CD8-positive, alpha-beta memory T cell (primary cell): ENCODE data around the gene ARMC2. TPM values are rescaled to one million over a fixed set of nuclear protein-coding genes. Genes with fewer than 3 reads are reported as not detected.
"Not testable (repeated sequence)": the region's sequence is repeated elsewhere in the genome, so short reads cannot be mapped to it uniquely, and the experiment has no call there.

Experiments
- CTCF ChIA-PET: fragments of 350-600 bp; sonication (Branson Sonifier 250); formaldehyde crosslinking; loops from one replicate; lab custom pipeline; 2021; ENCODE audit warnings: antibody characterized with exemption; lab: Charles Lee
- POLR2A ChIA-PET: fragments of 350-600 bp; sonication (Branson Sonifier 250); formaldehyde crosslinking; loops from one replicate; lab custom pipeline; 2021; ENCODE audit warnings: antibody characterized with exemption; lab: Charles Lee
- DNase-seq, 5 donors: peaks; one replicate each; pipeline versions ENCODE4 v3.0.0 to v3.0.0-alpha.2; 2020 to 2022; ENCODE audit warnings: mixed read lengths in 1 of 5
- H3K27ac ChIP-seq: one replicate; pipeline ENCODE4 v1.7.0; 2013; ENCODE audit warnings: low read depth, mild to moderate bottlenecking, low read length, moderate library complexity
- H3K27me3 ChIP-seq: 2 replicates; pipeline ENCODE4 v1.7.0; 2013; ENCODE audit warnings: low read length, mild to moderate bottlenecking; ENCODE audit not compliant: insufficient read depth, poor library complexity, severe bottlenecking
- H3K36me3 ChIP-seq: 2 replicates; pipeline ENCODE4 v1.7.0; 2013; ENCODE audit warnings: mild to moderate bottlenecking, low read length, moderate library complexity; ENCODE audit not compliant: insufficient read depth
- H3K4me1 ChIP-seq: 2 replicates; pipeline ENCODE4 v1.7.0; 2013; ENCODE audit warnings: mild to moderate bottlenecking, low read length, moderate library complexity; ENCODE audit not compliant: insufficient read depth
- H3K4me3 ChIP-seq: 2 replicates; pipeline ENCODE4 v1.7.0; 2013; ENCODE audit warnings: mild to moderate bottlenecking, low read length
- H3K9me3 ChIP-seq: 2 replicates; pipeline ENCODE4 v1.7.0; 2013; ENCODE audit warnings: mild to moderate bottlenecking, low read length
- H3K27ac Mint-ChIP-seq, 8 donors: one replicate each; pipeline ENCODE4 v1.8.0; 2020 to 2021; ENCODE audit warnings: mixed read lengths in 8 of 8, mild to moderate bottlenecking in 6 of 8, inconsistent platforms in 3 of 8, moderate library complexity in 3 of 8
- H3K27me3 Mint-ChIP-seq, 2 donors: one replicate each; pipeline ENCODE4 v1.8.0; 2020 to 2021; ENCODE audit warnings: mixed read lengths in 2 of 2, mild to moderate bottlenecking in 1 of 2, moderate library complexity in 1 of 2
- H3K36me3 Mint-ChIP-seq, 3 donors: one replicate each; pipeline ENCODE4 v1.8.0; 2020 to 2021; ENCODE audit warnings: mixed read lengths in 3 of 3, inconsistent platforms in 1 of 3, mild to moderate bottlenecking in 1 of 3
- H3K4me1 Mint-ChIP-seq, 3 donors: one replicate each; pipeline ENCODE4 v1.8.0; 2020 to 2021; ENCODE audit warnings: mixed read lengths in 3 of 3, inconsistent platforms in 1 of 3, mild to moderate bottlenecking in 1 of 3
- H3K4me3 Mint-ChIP-seq, 7 donors: one replicate each; pipeline ENCODE4 v1.8.0; 2020 to 2021; ENCODE audit warnings: mixed read lengths in 7 of 7, mild to moderate bottlenecking in 6 of 7, moderate library complexity in 4 of 7, inconsistent platforms in 2 of 7
- H3K9me3 Mint-ChIP-seq, 5 donors: one replicate each; pipeline ENCODE4 v1.8.0; 2020 to 2022; ENCODE audit warnings: mixed read lengths in 5 of 5, mild to moderate bottlenecking in 3 of 5, moderate library complexity in 2 of 5, inconsistent platforms in 1 of 5
- polyA plus RNA-seq: library from polyadenylated mRNA; unstranded; fragments of 300-500 nt; fragmentation: Illumina TruSeq; gene quantifications from one replicate; pipeline ENCODE4 v1.2.3, GENCODE V29; 2021
- total RNA-seq, 2 experiments: library from RNA; stranded (reverse); gene quantifications; one replicate each; pipeline ENCODE4 v1.2.3, GENCODE V29; 2021

ARMC2 gene
- total and polyA plus RNA-seq, 3 experiments from 2014 or later, result 6.1 to 6.7 (median 6.2) TPM

DNA sequence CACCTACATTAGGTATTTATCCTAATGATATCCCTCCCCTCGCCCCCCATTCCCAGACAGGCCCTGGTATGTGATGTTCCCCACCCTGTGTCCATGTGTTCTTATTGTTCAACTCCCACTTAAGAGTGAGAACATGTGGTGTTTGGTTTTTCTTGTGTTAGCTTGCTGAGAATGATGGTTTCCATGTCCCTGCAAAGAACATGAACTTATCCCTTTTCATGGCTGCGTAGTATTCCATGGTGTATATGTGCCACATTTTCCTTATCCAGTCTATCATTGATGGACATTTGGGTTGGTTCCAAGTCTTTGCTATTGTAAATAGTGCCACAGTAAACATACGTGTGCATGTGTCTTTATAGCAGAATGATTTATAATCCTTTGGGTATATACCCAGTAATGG lies 35.0 kb upstream of the ARMC2 start:
- H3K4me3 ChIP-seq, POLR2A ChIA-PET, H3K27me3 ChIP-seq, CTCF ChIA-PET, H3K27ac ChIP-seq, H3K36me3 ChIP-seq, H3K27me3 Mint-ChIP-seq, H3K9me3 ChIP-seq, H3K4me3 Mint-ChIP-seq, H3K4me1 ChIP-seq, DNase-seq, H3K27ac Mint-ChIP-seq, H3K4me1 Mint-ChIP-seq: not testable (repeated sequence)
- Mint-ChIP-seq H3K9me3 (peaks cover 6 to 16% (median 11%) of the 10 kb centered on the region in 5 donors), H3K36me3 (peaks cover 1 to 33% (median 4%) of the 10 kb centered on the region in 3 donors)

DNA sequence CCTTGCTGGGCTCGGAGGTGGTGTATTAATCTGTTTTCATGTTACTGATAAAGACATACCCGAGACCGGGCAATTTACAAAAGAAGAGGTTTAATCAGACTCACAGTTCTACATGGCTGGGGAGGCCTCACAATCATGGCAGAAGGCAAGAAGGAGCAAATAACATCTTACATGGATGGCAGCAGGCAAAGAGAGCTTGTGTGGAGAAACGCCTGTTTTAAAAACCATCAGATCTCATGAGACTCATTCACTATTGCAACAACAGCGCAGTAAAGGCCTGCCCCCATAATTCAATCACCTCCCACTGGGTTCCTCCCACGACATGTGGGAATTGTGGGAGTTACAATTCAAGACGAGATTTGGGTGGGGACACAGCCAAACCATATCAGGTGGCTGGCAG lies 30.9 kb upstream of the ARMC2 start:
- DNase-seq, H3K36me3 ChIP-seq, H3K4me3 ChIP-seq, H3K27me3 Mint-ChIP-seq, H3K9me3 ChIP-seq, H3K27me3 ChIP-seq, CTCF ChIA-PET, H3K27ac Mint-ChIP-seq, H3K4me3 Mint-ChIP-seq, H3K4me1 ChIP-seq, H3K4me1 Mint-ChIP-seq, POLR2A ChIA-PET, H3K27ac ChIP-seq: not testable (repeated sequence)
- peaks cover 6 to 24% (median 12%) of the 10 kb centered on the region in 5 donors for H3K9me3 Mint-ChIP-seq
- H3K36me3 Mint-ChIP-seq, result peaks cover 1 to 38% (median 7%) of the 10 kb centered on the region in 3 donors

DNA sequence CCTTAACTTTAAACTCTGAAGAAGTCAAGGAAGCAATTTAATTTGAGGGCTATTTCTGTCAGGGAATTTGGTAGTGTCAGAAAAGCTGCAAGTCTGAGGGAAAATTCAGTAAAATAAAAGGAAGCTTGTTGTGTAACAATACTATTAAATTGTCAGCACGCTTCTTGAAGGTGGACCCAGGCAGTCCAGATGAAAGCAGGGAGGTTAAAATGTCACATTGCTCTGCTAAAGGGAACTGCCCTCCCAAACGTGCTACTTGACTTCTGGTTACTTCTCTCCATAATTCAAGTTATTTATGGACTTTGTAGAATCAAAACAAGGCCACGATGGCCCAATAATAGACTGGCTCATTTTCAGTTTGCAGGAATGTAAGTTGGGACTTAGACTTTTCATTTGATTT lies 28.2 kb upstream of the ARMC2 start:
- CTCF ChIA-PET, result interaction anchor here (1.0 kb wide), 1 partner anchor 11 kb away, joined by 3 read pairs; no protein-coding TSS in a partner anchor
- H3K27me3 Mint-ChIP-seq, result peaks cover 0 to 8% of the 10 kb centered on the region in 2 donors
- no peak overlapping the region for H3K4me3 Mint-ChIP-seq

DNA sequence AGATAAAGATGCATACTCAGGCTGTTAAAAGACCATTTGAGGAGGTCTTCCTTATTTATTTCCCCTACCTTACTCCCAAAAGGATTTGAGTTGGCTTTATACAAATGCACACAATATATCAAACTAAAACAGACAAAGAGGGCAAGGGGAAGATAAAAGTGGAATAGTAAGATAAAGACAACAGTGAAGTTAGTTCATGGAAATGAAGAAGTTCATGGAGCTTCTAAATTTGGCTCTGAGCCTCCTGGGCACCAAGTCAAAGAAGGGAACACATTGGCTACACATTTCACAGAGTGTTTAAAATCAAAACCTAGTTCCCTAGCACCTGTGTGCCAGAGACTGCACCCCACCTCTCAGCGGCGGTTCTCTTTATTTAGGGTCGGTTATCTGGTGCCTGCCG lies 25.8 kb upstream of the ARMC2 start:
- Mint-ChIP-seq H3K4me3 (no peak overlapping the region), H3K4me1 (no peaks in the 10 kb centered on the region), H3K27me3 (peaks cover 0 to 7% of the 10 kb centered on the region in 2 donors), H3K36me3 (peaks cover 2 to 42% (median 11%) of the 10 kb centered on the region in 3 donors), H3K27ac (no peak overlapping the region), H3K9me3 (peaks cover 18 to 31% (median 22%) of the 10 kb centered on the region in 5 donors)
- Histone ChIP-seq H3K4me3 (no peak overlapping the region), H3K9me3 (peaks cover 7% of the 10 kb centered on the region), H3K36me3 (no peaks in the 10 kb centered on the region), H3K27me3 (no peaks in the 10 kb centered on the region), H3K4me1 (no peaks in the 10 kb centered on the region), H3K27ac (no peak overlapping the region)
- ChIA-PET POLR2A (no interaction called here), CTCF (interaction anchor here (1.4 kb wide), 1 partner anchor 280 kb away, joined by 5 read pairs; no protein-coding TSS in a partner anchor)
- DNase-seq, result no peak

More for the DNA sequence above, 28.2 kb upstream of the ARMC2 start:
- Histone ChIP-seq H3K36me3 (no peaks in the 10 kb centered on the region), H3K27me3 (no peaks in the 10 kb centered on the region), H3K27ac (no peak overlapping the region), H3K4me1 (no peaks in the 10 kb centered on the region), H3K9me3 (no peaks in the 10 kb centered on the region), H3K4me3 (no peak overlapping the region)
- Mint-ChIP-seq H3K36me3 (peaks cover 1 to 43% (median 6%) of the 10 kb centered on the region in 3 donors), H3K4me1 (no peaks in the 10 kb centered on the region), H3K9me3 (peaks cover 9 to 28% (median 18%) of the 10 kb centered on the region in 5 donors), H3K27ac (no peak overlapping the region)
- DNase-seq, result no peak
- POLR2A ChIA-PET, result no interaction called here

DNA sequence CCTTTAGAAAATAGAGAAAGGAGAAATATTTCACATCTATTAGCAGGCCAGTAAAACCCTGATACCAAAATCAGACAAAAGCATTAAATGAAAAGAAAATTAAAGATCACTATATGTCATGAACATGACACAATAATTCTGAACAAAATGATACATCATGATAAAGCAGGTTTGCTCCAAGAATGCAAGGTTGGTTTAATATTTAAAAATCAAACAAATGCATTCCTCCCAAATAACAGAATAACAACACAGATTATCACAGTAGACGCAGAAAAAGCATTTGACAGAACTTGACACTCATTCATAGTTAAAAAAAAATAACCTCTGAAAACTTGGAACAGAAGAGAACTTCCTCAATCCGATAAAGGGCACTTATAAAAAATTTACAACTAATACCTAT lies 22.9 kb upstream of the ARMC2 start:
- H3K4me3 ChIP-seq, result no peak overlapping the region
- Mint-ChIP-seq H3K36me3 (peaks cover 2 to 30% (median 11%) of the 10 kb centered on the region in 3 donors), H3K27me3 (peaks cover 0 to 6% of the 10 kb centered on the region in 2 donors), H3K9me3 (peaks cover 18 to 25% (median 19%) of the 10 kb centered on the region in 5 donors), H3K4me3 (no peak overlapping the region), H3K4me1 (no peaks in the 10 kb centered on the region), H3K27ac (no peak overlapping the region)
- no peaks in the 10 kb centered on the region for H3K4me1 ChIP-seq
- no peak for DNase-seq
- H3K9me3 ChIP-seq, result peaks cover 7% of the 10 kb centered on the region
- no peaks in the 10 kb centered on the region for H3K36me3 ChIP-seq
- CTCF ChIA-PET, result no interaction called here
- no peaks in the 10 kb centered on the region for H3K27me3 ChIP-seq
- no peak overlapping the region for H3K27ac ChIP-seq
- POLR2A ChIA-PET, result no interaction called here

DNA sequence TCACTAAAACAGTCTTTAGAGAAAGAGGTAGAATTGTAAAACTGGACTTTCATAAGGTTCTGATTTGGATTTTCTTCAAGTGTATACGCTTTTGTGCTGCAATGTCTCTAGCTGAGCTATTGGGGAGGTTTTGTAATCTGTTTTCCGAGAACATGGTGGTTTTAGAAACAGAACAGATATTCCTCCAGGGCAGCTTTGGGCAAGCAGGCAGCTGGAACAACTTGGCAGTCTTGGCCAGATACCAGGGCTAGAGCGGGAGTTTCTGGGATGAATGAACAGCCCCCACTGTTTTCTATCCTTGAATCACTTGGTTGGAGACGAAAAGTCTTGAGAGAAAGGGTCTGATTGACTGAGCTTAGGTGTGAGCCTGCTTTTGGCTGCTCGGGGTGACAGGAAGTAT lies 17.1 kb upstream of the ARMC2 start:
- Histone ChIP-seq H3K36me3 (no peaks in the 10 kb centered on the region), H3K9me3 (peaks cover 7% of the 10 kb centered on the region), H3K27ac (no peak overlapping the region), H3K4me3 (no peak overlapping the region), H3K4me1 (no peaks in the 10 kb centered on the region), H3K27me3 (no peaks in the 10 kb centered on the region)
- H3K36me3 Mint-ChIP-seq, result peaks cover 2 to 11% (median 8%) of the 10 kb centered on the region in 3 donors
- H3K4me3 Mint-ChIP-seq, result no peak overlapping the region
- ChIA-PET POLR2A (no interaction called here), CTCF (interaction anchor here (1.0 kb wide), 1 partner anchor 12 kb away, joined by 3 read pairs; no protein-coding TSS in a partner anchor)
- no peak for DNase-seq
- H3K27me3 Mint-ChIP-seq, result peaks cover 0 to 5% of the 10 kb centered on the region in 2 donors
- peak overlapping the region in 1 of 8 donors; percentile 40 for H3K27ac Mint-ChIP-seq
- peaks cover 5 to 9% (median 8%) of the 10 kb centered on the region in 5 donors for H3K9me3 Mint-ChIP-seq
- peaks cover 5 to 9% (median 6%) of the 10 kb centered on the region in 3 donors for H3K4me1 Mint-ChIP-seq

DNA sequence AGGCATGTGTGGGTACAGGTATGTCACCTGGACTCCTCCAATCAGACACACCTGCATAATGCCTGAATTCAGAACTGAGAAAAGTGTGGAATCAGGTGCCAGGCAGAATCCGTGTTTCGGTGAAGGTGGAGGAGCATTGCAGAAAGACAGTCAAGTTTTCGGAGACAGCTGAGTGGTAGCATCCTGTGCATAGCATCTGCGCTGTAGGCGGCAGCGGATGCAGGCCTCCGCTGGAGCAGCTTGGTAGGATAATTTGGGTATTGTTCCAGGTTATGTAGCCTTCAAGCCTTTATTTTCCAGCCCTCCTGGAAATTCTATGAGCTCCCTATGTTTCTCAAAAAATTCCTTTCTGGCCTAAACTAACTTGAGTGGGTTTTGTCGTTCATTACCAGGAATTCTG lies 15.5 kb upstream of the ARMC2 start:
- H3K27me3 ChIP-seq, result no peaks in the 10 kb centered on the region
- no peak overlapping the region for H3K4me3 ChIP-seq
- Mint-ChIP-seq H3K4me1 (peaks cover 17 to 26% (median 18%) of the 10 kb centered on the region in 3 donors), H3K27me3 (peaks cover 0 to 5% of the 10 kb centered on the region in 2 donors), H3K9me3 (no peaks in the 10 kb centered on the region), H3K27ac (no peak overlapping the region), H3K4me3 (no peak overlapping the region), H3K36me3 (no peaks in the 10 kb centered on the region)
- ChIA-PET POLR2A (no interaction called here), CTCF (interaction anchor here (1.5 kb wide), 1 partner anchor 240 kb away, joined by 4 read pairs; no protein-coding TSS in a partner anchor)
- peaks cover 7% of the 10 kb centered on the region for H3K4me1 ChIP-seq
- H3K36me3 ChIP-seq, result no peaks in the 10 kb centered on the region
- DNase-seq, result no peak
- H3K9me3 ChIP-seq, result no peaks in the 10 kb centered on the region
- H3K27ac ChIP-seq, result no peak overlapping the region

DNA sequence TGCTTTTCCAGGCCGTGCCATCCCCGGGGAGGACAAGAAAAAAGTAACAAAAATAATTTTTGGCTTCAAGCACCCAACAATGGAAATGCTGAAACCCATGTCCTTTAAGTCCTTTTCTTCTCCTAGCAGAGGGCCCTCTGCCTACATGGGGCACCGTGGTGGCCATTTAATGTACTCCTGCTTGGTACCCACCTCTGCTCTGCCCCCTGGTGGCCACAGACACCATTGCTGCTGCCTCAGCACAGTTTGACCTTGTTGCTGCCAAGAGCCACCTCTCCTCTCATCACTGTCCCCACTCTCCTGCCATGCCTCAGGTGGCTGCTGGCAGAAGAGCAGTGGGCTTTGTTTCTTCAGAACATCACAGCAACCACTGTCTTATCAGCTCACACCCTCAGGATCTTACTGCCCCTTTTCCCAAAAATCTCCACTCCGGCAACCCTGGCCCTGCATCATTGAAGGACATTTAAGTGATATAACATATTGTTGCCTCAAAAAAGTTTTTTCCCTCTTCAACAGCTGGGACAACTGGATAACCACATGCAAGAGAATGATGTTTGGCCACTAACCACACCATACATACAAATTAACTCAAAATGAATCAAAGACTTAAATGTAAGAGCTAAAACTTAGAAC lies 12.9 kb upstream of the ARMC2 start:
- Mint-ChIP-seq H3K27ac (peak overlapping the region in 5 of 8 donors; percentile 2 to 89 (median 81)), H3K4me3 (no peak overlapping the region), H3K9me3 (no peaks in the 10 kb centered on the region), H3K4me1 (peaks cover 32 to 44% (median 34%) of the 10 kb centered on the region in 3 donors), H3K36me3 (no peaks in the 10 kb centered on the region), H3K27me3 (peaks cover 0 to 8% of the 10 kb centered on the region in 2 donors)
- ChIA-PET CTCF (interaction anchor here (0.7 to 2.7 kb wide), 21 partner anchors 9 to 294 kb away, joined by 3 to 14 read pairs (median 4); partner anchors contain the start of gene ARMC2), POLR2A (no interaction called here)
- H3K27me3 ChIP-seq, result no peaks in the 10 kb centered on the region
- peaks cover 12% of the 10 kb centered on the region for H3K4me1 ChIP-seq
- H3K9me3 ChIP-seq, result no peaks in the 10 kb centered on the region
- H3K36me3 ChIP-seq, result no peaks in the 10 kb centered on the region
- DNase-seq, result peak; percentile 69 to 88 (median 74)
- no peak overlapping the region for H3K4me3 ChIP-seq
- H3K27ac ChIP-seq, result no peak overlapping the region
